HG02852 (cell line): ENCODE measurements around the gene PLEKHG5.

ENCODE experiments used
- ATAC-seq: cut with Tn5 transposase; IDR thresholded peaks from one replicate; pipeline ENCODE4 v1.9.1; 2021; ENCODE audit warnings: mild to moderate bottlenecking, moderate library complexity; ENCODE audit not compliant: unreplicated experiment

The PLEKHG5 gene

DNA sequence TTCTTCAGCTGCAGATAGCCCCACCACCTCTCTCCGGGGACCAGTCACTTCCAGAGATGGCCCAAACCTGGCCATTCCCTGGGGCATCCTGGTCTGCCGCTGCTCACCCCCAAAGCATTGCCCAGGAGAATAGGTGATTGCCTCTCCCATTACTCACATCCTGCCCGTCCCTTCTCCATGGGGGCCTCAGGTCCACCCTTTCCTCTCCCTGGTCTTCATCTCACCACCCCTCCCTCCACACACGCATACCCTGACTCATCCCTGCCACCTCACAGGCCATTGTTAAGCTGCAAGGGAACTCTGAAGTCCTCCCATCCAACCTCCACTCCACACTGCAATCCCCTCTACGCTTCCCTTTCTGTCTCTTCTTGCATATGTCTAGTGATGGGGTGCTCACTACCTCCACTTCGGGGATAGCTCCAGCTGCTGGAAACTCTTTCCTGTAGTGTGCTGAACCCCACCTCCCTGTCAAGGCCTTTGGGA, at the start of gene PLEKHG5:
TSS of gene PLEKHG5 (minus strand) at position 188 of the 483 bp plus-strand sequence. CDS start 14,096 bp downstream, outside the sequence.
- ATAC-seq = no peak

- ATAC-seq = no peak
Observed at GRCh38 chr1:6538956-6539355, 47.5 kb upstream of the PLEKHG5 start.

GRCh38 chr1:6536291-6536690, 44.8 kb upstream of the PLEKHG5 start:
- ATAC-seq = no peak

DNA sequence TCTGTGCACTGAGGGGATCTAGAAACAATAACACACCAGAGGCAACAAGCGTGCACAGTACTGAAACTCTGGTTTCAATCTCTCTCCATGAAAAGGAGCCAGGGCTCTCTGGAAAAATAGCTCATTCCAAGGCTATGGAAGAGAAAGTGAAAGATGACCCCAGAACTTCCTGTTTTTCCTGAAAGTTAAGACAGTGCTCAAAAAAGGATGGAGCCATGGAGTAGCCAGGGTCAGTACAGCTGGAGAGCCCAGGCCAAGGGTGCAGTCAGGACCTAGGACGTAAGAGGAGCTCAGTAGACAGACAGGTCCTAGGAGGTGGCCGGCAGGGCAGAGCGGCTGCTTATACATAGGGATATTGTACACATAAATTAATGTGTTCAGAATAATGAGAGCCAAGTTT, 43.7 kb upstream of the PLEKHG5 start:
- no peak for ATAC-seq

DNA sequence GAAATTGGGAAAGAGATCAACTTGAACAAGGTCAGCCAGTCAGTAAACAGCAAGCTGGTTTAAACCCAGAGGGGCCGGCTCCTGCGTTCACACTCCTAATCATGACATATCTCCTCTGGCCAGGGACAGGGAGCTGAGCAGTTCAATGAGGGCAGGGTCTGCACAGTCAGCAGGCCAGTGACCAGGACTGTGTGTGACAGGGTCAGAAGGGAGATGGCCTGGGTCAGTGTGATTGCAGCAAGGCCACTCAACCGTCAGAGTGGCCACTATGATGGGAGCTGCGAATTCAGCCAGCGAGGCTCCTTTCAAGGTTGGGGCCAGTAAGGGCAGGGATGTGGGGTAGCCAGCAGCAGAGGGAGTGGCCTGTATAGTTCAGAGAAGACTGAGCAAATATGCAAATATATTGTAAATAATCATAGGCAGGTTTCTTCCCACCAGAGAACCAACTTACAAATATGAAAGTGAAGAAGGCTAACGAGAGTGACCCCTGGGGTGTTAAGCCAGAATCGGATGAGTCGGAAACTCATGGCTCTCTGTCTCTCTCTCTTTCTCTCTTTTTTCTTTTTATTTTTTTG, 42.9 kb upstream of the PLEKHG5 start:
- no peak for ATAC-seq

DNA sequence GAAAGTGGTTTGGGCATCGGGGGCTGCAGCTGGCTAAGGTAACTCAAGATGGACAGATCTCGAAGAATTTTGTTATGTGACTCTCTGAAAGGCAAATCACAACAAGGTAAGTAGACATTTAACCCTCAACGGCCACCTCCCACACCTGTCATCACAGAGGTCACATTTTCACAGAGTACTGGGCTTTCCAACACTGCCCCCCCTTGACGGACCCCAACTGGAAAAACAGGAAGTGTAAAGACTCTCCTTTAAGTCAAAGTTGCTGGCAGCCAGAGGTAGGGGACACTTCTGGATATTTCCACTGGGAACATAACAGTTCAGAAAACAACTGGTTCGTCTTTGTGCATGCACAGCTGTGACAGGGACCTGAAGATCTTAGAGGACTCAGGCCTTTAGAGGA, 40.5 kb upstream of the PLEKHG5 start:
- no peak for ATAC-seq

DNA sequence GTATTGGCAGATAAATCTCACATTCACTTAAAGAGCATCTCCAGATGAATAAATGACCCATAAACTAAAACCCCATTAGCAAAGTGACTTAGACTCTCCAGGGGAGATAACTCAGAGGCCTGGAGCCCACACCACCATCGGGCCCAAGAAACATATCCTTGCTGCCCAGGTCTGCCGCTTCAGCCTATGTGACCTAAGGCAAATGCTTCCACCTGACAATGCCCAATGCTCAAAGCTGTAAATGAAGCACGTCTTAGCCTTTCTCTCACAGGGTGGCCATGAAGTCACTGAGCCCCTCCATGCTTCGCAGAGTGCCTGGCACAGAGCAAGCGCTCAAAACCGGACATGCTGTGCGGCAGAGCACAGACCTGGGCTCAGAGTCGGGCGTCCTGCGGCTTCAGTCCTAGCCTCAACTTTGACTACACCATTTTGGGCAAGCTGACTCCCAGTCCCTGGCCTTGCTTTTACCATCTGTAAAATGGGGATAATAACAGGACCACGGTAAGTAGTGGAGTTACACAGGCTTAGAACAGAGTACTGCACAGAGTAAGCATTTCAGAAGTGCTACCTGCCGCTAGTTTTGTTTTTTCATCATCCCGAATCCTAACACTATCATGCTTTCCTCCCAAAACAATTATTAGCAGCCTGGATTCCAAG, 39.2 kb upstream of the PLEKHG5 start:
- no peak for ATAC-seq

DNA sequence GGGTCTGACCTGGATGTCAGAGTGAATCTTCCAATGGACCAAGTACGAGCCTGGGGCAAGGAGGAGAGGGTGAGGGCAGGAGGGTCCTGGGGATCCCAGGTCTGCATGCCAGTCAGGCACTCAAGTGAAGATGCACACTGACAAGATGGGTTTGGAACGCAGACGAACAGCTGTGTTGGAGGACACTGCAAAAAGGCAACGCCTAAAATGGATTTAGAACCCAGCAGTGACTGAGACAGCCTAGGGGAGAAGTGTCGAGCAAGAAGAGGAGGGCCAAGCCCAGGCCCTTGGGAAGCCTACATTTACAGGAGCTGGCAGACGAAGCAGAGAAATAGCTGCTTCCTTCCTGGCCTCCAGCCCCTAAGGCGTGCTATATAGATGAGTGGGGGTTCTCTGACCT, 37.0 kb upstream of the PLEKHG5 start:
- no peak for ATAC-seq

GRCh38 chr1:6526316-6526715, 34.8 kb upstream of the PLEKHG5 start:
- no peak for ATAC-seq

DNA sequence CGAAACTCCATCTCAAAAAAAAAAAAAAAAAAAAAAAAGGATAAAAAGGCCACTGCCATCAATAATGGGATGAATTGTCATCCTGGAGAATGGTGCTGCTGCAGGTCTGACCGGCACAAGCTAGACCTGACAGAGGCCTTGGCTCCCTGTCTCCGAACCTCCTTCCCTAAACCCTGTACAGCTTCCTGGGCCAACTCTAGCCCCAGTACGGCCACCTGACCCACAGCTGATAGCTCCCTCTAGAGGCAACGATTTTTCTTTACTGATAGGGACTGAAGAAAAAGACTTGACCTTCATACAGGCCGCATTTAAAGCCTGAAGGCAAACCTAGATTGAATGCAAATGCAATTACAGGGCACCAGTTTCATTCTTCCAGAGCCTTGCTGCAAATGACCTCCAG, 32.1 kb upstream of the PLEKHG5 start:
- ATAC-seq = no peak

DNA sequence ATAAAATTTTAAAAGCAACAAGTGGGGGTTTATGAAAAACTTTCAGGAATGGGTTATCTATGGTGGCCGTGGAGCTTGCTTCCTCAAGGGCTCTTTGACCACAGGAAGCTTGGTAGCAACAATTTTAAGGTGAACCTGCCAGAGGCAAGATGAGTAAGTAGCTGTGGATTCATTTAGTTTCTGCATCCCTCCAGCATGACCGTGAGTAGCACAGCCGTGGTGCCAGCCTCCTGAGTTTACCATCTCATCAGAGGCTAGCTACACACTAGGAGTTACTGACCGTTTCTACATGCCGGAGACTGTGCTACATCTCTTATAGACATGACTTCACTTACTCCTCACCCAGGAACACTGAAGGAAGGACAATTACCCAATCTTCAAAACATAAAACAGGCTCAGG, 30.1 kb upstream of the PLEKHG5 start:
- ATAC-seq = no peak

- no peak for ATAC-seq
Observed at GRCh38 chr1:6519935-6520671, 28.6 kb upstream of the PLEKHG5 start.

GRCh38 chr1:6519491-6519934, 28.0 kb upstream of the PLEKHG5 start:
- no peak for ATAC-seq

DNA sequence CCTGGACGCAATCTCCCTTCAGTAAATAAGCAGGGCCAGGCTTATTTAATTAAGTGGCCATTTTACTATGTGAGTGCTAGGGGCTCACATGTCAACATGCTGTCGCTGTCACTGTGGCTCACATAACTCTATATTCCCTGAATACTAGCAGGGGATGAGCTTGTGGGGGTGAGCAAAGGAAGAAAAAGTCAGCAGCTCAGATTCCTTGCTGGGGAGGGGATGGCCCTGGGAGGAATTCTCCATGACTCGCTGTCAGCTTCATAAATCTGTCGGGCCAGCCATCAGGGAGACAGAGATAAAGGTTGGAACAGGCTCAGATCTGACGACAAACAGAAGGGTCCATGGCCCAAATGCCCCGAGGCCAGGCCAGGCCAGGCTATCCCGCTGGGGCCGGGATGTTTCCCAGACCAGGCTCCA, 26.0 kb upstream of the PLEKHG5 start:
- ATAC-seq = no peak

DNA sequence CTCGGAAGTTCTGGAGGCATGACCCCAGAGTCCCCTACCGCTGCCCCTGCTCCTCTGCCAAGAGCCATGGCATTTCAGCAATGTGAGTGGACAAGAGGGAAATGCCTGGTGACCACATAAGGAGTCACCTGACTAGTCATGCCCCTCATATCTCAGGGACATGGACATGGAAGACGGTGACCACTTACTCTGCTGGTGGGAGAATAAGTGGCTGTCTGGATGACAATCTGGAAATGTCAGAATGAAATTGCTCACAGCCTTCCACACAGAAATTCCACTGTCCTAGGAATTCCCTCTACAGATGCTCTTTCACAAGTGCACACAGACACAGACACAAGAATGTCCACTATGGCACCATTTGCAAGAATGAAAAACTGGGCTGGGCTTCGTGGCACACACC, 24.3 kb upstream of the PLEKHG5 start:
- ATAC-seq = no peak

DNA sequence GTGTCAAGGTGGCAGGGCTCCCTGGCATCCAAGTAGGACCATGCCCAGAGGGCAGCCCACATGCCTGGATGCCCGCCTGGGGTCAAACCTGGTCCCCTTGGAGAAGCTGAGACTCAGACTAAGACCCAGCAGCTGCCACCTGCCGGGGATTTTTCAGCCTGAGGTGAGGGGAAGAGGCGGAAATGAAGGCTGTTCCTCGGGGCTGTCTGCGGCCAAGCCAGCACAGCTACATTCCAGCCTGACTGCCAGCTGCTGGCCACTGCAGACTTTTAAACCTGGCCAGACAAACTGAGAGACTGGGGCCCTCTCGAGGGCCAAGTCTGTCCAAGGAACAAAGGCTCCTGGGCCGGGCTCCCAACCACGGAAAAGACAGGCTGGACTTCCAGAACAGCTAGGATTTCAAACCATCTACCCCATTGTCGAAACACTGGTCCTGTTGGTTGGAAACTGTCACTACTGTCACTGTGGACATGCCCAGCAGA, 21.9 kb upstream of the PLEKHG5 start:
- ATAC-seq = no peak

GRCh38 chr1:6512908-6513280, 21.4 kb upstream of the PLEKHG5 start:
- no peak for ATAC-seq

GRCh38 chr1:6512245-6512907, 20.9 kb upstream of the PLEKHG5 start:
- no peak for ATAC-seq

DNA sequence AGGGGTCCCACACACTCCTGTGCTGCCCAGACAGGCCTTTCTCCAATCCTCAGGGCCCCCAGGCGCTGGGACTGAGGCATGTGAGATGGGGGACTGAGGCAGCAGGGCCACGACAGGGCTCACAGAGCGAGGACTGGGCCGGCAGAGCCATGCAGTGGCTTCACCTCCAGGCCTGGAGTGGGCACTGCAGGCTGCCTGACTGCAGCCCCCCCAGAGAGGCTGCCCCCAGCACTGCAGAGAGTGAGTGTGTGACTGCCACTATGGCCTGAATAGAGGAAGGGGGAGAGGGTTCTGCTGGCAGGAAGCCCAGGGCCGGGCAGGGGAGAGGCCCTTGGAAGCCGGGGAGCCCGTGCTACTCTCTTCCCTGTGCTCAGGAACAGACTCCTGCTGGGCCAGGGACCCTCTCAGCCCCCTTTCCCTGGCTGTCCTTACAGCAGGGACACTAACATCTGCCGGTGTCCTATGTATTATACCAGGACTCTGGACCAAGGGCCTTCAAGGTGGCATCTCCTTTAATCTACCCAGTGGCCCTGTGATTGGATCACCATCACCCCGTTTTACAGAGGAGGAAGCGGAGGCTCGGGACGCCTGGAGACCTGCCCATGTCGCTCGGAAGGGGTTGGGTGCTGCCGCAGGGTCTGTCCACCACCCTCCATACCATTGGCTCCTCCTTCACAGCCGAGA, 20.2 kb upstream of the PLEKHG5 start:
- no peak for ATAC-seq

DNA sequence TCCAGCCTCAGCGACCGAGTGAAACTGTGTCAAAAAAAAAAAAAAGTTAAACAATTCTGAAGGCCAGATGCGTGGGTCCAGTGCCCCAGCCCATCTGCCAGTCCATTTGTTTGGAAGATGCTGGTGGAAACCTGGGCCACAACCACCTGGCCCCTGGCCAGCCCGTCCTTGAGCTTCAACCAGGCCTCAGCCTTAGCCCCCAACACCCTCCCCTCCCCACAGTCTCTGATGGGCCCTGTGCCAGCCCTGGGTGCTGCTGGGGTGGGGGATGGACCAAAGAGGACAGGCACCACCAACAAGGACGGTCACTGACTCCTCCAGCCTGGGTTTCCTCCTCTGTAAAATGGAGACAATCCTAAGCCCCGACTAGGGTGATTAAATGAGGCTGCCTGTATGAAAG, 19.6 kb upstream of the PLEKHG5 start:
- no peak for ATAC-seq

DNA sequence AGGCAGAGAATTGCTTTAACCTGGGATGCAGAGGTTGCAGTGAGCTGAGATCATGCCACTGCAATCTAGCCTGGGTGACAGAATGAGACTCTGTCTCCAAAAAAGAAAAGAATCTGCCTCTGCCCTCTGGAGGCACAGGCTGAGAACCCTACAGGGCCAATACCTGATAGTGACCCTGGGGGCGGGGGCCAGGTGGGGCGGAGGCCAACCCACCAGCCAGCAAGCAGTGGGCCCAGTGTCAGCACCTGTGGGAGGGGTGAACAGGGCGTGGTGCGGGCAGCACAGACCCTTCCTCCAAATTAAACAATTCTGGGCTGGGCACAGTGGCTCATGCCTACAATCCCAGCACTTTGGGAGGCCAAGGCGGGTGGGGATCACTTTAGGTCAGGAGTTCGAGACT, 19.0 kb upstream of the PLEKHG5 start:
- ATAC-seq = no peak
